ENCODE data around the gene LRRC8B. TPM values are rescaled to one million over a fixed set of nuclear protein-coding genes. Genes with fewer than 3 reads are reported as not detected.

The LRRC8B gene
- total and polyA plus RNA-seq, 2 experiments from 2014 or later = 0.32 to 0.54 TPM

DNA sequence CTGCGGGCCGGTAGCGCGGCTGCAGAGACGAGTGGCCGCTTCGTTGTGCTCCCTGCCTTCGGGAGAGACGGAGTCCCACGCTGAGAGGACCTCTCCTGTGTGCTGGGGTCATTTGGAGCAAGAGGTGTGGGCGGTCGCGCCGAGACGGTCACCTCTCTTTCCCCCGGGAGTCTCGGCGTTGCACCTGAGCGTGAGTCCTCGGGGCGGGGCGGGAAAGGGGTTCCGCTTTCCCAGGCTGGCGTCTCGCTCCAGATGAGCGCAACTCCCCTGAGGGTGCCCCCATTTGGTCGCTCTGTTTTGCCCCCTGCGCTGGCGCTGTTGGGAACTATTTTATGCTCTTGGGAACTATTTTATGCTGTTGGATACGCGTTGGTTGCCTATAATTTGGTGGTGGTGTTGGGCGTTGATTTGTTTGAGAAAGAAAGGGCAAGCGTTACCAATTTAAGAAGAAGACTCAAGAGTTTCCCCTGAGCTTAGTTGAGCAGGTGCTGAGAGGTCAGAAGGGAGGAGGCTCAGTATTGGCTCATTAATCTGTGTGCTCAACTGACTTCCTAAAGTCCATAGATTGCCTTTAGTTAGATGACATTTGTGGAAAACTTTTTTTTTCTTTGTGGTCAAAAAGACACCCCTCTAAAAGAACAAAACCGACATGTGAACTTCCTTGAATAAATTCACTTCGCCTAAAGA lies 683 bp downstream of the LRRC8B start:
- Histone ChIP-seq H4K20me1 (ENCODE audit: insufficient read depth) (no peaks in the 10 kb centered on the region), H3K27me3 (replicated peaks; ENCODE audit: insufficient read depth) (no peaks in the 10 kb centered on the region), H3K36me3 (ENCODE audit: low read depth) (no peaks in the 10 kb centered on the region), H3K4me1 (ENCODE audit: insufficient read depth) (no peaks in the 10 kb centered on the region), H3K9me3 (ENCODE audit: low read depth) (no peaks in the 10 kb centered on the region), H3K4me3 (peak overlapping the region; percentile 78), H3K9me2 (ENCODE audit: insufficient read depth) (no peaks in the 10 kb centered on the region), H3K9ac (peak overlapping the region; percentile 70), H3K4me2 (ENCODE audit: unreplicated experiment) (peak overlapping the region; percentile 71), H3K79me2 (ENCODE audit: insufficient read depth) (no peaks in the 10 kb centered on the region), H3K27ac (no peak overlapping the region), H3F3A (ENCODE audit: insufficient read depth) (peaks cover 11% of the 10 kb centered on the region), H2AFZ (peak overlapping the region; percentile 93)
- 4 to 5% methylated on average over 35 of the region's 35 CpGs for WGBS, 2 experiments (ENCODE audit: low coverage in 1 of 2, low lambda C conversion rate in 2 of 2, missing lambda C conversion rate in 2 of 2)
- in situ Hi-C loops (cut with MboI) = no loop called here
- peak; percentile 18 for DNase-seq
- TF ChIP-seq EZH2 (IDR thresholded peaks at IDR 0.05; ENCODE audit: insufficient read depth, poor library complexity, severe bottlenecking) (no peak), EZH2phosphoT487 (IDR thresholded peaks at IDR 0.05; ENCODE audit: insufficient read depth, low read depth) (no peak)

- in situ Hi-C loops (cut with MboI) = no loop called here
- H3K36me3 ChIP-seq (ENCODE audit: low read depth) = no peaks in the 10 kb centered on the region
- no peak overlapping the region for H3K27ac ChIP-seq
Observed at GRCh38 chr1:89527256-89527655, 2.6 kb downstream of the LRRC8B start.

DNA sequence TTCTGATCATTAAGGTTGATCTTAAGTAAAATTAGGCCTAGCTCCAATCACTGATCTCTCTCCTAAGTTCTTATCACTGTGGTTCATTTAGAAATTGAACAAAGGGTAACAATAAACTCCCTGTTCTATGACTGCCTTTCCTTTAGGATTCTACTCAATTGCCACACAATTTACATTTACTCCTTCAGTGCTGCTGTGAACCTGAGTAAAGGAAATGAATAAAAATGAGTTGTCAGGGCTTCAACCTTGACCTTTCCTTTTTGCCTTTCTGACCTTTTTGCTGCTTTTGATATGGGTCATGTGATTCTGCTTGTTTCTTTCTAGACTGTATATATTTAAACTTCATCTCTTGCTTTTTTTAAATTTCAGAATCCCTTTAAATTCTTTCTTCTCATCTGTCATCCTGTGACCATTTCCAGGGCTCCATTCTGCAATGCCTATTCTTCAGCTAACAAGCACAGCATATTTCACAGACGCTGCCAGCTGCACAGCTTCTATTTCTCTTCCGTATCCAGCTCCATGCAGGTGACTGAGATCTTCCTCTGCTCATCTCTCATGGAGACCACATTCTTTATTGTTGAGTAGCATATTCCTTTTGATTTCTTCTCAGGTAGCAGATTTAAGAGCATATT lies 3.2 kb downstream of the LRRC8B start:
- Histone ChIP-seq H3K9me2 (ENCODE audit: insufficient read depth) (no peaks in the 10 kb centered on the region), H3K4me3 (no peak overlapping the region), H3K27me3 (replicated peaks; ENCODE audit: insufficient read depth) (no peaks in the 10 kb centered on the region), H2AFZ (no peak overlapping the region), H3K79me2 (ENCODE audit: insufficient read depth) (no peaks in the 10 kb centered on the region), H3K9me3 (ENCODE audit: low read depth) (no peaks in the 10 kb centered on the region), H3K9ac (no peak overlapping the region), H3K36me3 (ENCODE audit: low read depth) (no peaks in the 10 kb centered on the region), H3F3A (ENCODE audit: insufficient read depth) (peaks cover 11% of the 10 kb centered on the region), H4K20me1 (ENCODE audit: insufficient read depth) (no peaks in the 10 kb centered on the region), H3K4me1 (ENCODE audit: insufficient read depth) (no peaks in the 10 kb centered on the region), H3K4me2 (ENCODE audit: unreplicated experiment) (no peak overlapping the region), H3K27ac (no peak overlapping the region)
- WGBS, 2 experiments (ENCODE audit: low coverage in 1 of 2, low lambda C conversion rate in 2 of 2, missing lambda C conversion rate in 2 of 2) = 95 to 99% methylated on average over 2 of the region's 2 CpGs
- DNase-seq = no peak
- TF ChIP-seq EZH2 (IDR thresholded peaks at IDR 0.05; ENCODE audit: insufficient read depth, poor library complexity, severe bottlenecking) (no peak), EZH2phosphoT487 (IDR thresholded peaks at IDR 0.05; ENCODE audit: insufficient read depth, low read depth) (no peak)
- in situ Hi-C loops (cut with MboI) = no loop called here

More at GRCh38 chr1:89527256-89527655, 2.6 kb downstream of the LRRC8B start:
- Histone ChIP-seq H3K9me2 (ENCODE audit: insufficient read depth) (no peaks in the 10 kb centered on the region), H3K9ac (no peak overlapping the region), H3K4me3 (no peak overlapping the region), H3K4me2 (ENCODE audit: unreplicated experiment) (no peak overlapping the region), H2AFZ (no peak overlapping the region), H3K9me3 (ENCODE audit: low read depth) (no peaks in the 10 kb centered on the region), H3K27me3 (replicated peaks; ENCODE audit: insufficient read depth) (no peaks in the 10 kb centered on the region), H3K79me2 (ENCODE audit: insufficient read depth) (no peaks in the 10 kb centered on the region), H3K4me1 (ENCODE audit: insufficient read depth) (no peaks in the 10 kb centered on the region), H4K20me1 (ENCODE audit: insufficient read depth) (no peaks in the 10 kb centered on the region), H3F3A (ENCODE audit: insufficient read depth) (peaks cover 11% of the 10 kb centered on the region)
- TF ChIP-seq EZH2 (IDR thresholded peaks at IDR 0.05; ENCODE audit: insufficient read depth, poor library complexity, severe bottlenecking) (no peak), EZH2phosphoT487 (IDR thresholded peaks at IDR 0.05; ENCODE audit: insufficient read depth, low read depth) (no peak)
- WGBS, 2 experiments (ENCODE audit: low coverage in 1 of 2, low lambda C conversion rate in 2 of 2, missing lambda C conversion rate in 2 of 2) = 80 to 81% methylated on average over 1 of the region's 1 CpG
- DNase-seq = no peak

GRCh38 chr1:89528382-89528780 lies 3.8 kb downstream of the LRRC8B start:
- H3K27ac ChIP-seq = no peak overlapping the region
- H3F3A ChIP-seq (ENCODE audit: insufficient read depth) = peaks cover 6% of the 10 kb centered on the region
- in situ Hi-C loops (cut with MboI) = no loop called here
- no peaks in the 10 kb centered on the region for H3K36me3 ChIP-seq (ENCODE audit: low read depth)
- no peaks in the 10 kb centered on the region for H3K79me2 ChIP-seq (ENCODE audit: insufficient read depth)
- no peaks in the 10 kb centered on the region for H3K9me2 ChIP-seq (ENCODE audit: insufficient read depth)
- no peaks in the 10 kb centered on the region for H3K27me3 ChIP-seq (replicated peaks; ENCODE audit: insufficient read depth)
- no peaks in the 10 kb centered on the region for H3K4me1 ChIP-seq (ENCODE audit: insufficient read depth)
- no peak overlapping the region for H3K4me3 ChIP-seq
- no peak for DNase-seq
- H4K20me1 ChIP-seq (ENCODE audit: insufficient read depth) = no peaks in the 10 kb centered on the region
- no peak overlapping the region for H3K9ac ChIP-seq
- no peak overlapping the region for H2AFZ ChIP-seq
- no peak overlapping the region for H3K4me2 ChIP-seq (ENCODE audit: unreplicated experiment)
- TF ChIP-seq EZH2 (IDR thresholded peaks at IDR 0.05; ENCODE audit: insufficient read depth, poor library complexity, severe bottlenecking) (no peak), EZH2phosphoT487 (IDR thresholded peaks at IDR 0.05; ENCODE audit: insufficient read depth, low read depth) (no peak)
- no peaks in the 10 kb centered on the region for H3K9me3 ChIP-seq (ENCODE audit: low read depth)

Data from GM23248 (cell line).